Ovary (tissue), 3 donors: ENCODE results near the gene KCTD3.

Experiments
- CTCF ChIP-seq, 3 donors: fragments of 450-650 bp in 2 of 3; fragments of 200-600 bp in 1 of 3; IDR thresholded peaks; one replicate each; pipeline versions ENCODE4 v1.5.1 to v1.8.0; 2016 to 2022; ENCODE audit warnings: antibody characterized with exemption in 3 of 3, mild to moderate bottlenecking in 1 of 3
- POLR2A ChIP-seq: fragments of 450-650 bp; IDR thresholded peaks from one replicate; pipeline ENCODE4 v1.6.1; 2017; ENCODE audit warnings: antibody characterized with exemption, mild to moderate bottlenecking, moderate library complexity
- donor health status: DM: no; HTN: no; CAD: no.

GRCh38 chr1:215637041-215637573 is 70.0 kb downstream of the KCTD3 start:
- TF ChIP-seq CTCF (IDR thresholded peaks at IDR 0.05) (no peak), POLR2A (no peak)
